GM19193 (cell line): ENCODE measurements around the gene CACNA2D3.

Experiments used
- POLR2A ChIP-seq: IDR thresholded peaks from 4 replicates; pipeline ENCODE4 v1.6.1; 2011; ENCODE audit not compliant: insufficient read depth, insufficient read length; ENCODE audit errors: extremely low read depth

Gene CACNA2D3

DNA sequence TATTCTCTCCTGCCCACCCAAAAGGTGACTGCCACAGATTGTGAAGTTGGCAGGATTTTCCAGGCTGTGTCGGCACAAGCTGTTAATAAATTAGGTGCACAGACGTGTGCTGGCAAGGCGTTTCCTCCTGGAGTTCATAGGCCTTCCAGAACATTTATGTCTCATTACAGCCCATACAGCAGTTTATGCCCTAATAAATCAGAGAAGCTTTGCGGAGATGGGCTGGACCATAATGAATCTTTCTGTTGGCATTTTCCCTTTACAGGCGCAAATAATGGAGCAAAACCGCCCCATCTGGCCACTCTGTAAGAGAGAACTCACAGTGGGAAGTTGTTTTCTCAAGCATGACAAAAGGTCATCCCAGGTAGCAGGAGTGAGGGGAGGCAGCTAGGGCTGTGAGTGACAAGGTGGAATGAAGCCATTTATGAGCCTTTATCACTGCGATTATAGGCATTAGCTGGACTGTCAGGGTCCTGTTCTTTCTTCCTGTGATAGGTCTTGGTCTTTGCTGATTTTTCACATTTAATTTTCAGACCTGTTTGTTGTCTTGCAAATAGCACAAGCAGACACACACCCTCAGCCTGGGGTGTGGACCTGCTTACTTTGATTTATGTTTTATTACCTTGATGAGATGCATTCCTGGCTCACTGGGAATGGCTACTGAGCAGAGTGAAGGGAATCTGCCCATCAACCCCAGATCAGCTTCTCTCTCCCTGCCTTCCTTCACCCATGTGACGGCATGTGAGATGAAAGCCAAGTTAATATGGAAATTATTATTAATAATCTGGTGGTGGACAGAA lies 548.0 kb downstream of the CACNA2D3 start:
- TF ChIP-seq POLR2A: no peak

- no peak for TF ChIP-seq POLR2A
Observed at GRCh38 chr3:54671511-54671910, 549.2 kb downstream of the CACNA2D3 start.

- no peak for TF ChIP-seq POLR2A
Observed at GRCh38 chr3:54676087-54676486, 553.7 kb downstream of the CACNA2D3 start.

GRCh38 chr3:54681706-54682105 lies 559.4 kb downstream of the CACNA2D3 start:
- no peak for TF ChIP-seq POLR2A

- TF ChIP-seq POLR2A: no peak
Observed at GRCh38 chr3:54685213-54685612, 562.9 kb downstream of the CACNA2D3 start.

DNA sequence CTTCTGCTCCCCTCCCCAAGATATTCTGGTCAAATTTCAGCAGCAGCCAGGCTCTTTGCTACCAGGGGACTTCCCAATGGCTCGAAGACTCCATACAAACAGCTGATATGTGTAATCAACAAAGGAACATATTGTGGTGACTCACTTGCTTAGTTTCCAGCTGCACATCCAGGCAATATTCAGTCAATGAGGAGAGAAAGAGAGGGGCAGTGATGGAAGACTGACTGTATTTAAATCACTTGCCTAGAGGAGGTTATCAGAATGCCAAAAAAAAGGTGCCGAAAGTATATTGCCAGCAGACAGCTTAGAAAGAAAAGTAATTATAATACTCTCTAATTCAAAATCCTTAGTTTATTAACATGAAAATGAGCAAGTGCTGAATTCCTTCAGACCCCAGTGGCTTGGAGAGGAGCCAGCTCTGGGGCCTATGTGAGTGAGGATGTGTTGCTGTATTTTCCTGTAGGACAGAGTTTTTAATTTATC lies 569.0 kb downstream of the CACNA2D3 start:
- TF ChIP-seq POLR2A: no peak

- TF ChIP-seq POLR2A: no peak
Observed at GRCh38 chr3:54696313-54696712, 574.0 kb downstream of the CACNA2D3 start.

GRCh38 chr3:54698054-54698453 lies 575.7 kb downstream of the CACNA2D3 start:
- TF ChIP-seq POLR2A: no peak

DNA sequence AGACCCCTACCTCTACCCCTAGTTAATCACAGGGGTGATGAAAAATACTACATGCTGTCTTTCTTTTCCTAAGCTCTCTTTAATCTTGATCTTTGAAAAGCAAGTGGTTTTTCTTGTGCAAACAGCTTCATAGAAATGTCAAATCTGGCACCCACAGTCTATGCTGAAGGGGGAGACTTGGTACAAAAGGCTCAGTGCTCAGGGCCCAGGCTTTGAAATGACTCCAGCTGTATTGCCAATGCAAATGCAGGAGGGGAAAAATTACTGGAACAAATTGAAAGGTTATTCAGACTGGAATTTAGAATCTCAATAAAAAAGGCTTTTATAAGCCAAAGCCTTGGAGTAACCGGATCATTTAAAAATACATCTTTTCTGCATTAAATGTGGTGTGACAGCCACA lies 581.6 kb downstream of the CACNA2D3 start:
- TF ChIP-seq POLR2A: no peak

DNA sequence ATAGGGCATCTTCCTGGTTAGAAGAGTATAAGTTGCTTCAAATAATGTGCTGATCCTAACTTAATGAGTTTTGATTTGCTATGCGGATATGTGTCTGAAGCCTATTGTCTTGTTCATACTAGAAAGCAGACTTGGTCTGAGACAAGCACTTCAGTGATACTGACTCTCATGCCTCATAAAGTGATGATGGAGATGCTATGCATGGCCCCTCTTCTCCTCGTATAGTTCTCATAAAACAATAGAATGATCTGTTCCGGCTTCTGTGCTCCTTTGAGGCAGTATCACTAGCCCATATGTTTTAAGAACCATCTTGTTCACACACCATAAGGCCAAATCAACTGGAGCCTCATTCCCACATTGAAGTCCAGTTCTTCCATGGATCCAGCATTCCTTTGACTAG lies 583.4 kb downstream of the CACNA2D3 start:
- TF ChIP-seq POLR2A: no peak

GRCh38 chr3:54706738-54707137 lies 584.4 kb downstream of the CACNA2D3 start:
- no peak for TF ChIP-seq POLR2A

DNA sequence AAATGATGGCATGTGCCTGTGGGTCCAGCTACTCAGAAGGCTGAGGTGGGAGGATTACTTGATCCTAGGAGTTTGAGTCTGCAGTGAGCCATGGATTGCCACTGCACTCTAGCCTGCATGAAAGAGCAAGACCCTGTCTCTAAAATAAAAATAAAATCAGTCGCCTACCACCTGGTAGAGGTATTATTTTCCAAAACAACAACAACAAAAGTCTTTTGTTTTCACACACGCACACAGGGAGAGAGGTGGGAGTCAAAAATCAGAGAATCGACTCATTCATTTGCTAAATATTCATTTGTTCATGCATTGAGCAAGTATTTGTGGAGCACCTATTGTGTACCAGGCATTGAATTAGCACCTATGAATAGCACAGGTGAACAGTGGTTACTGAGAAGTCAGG lies 587.4 kb downstream of the CACNA2D3 start:
- no peak for TF ChIP-seq POLR2A

GRCh38 chr3:54710954-54711353 lies 588.6 kb downstream of the CACNA2D3 start:
- TF ChIP-seq POLR2A: no peak

GRCh38 chr3:54712539-54712938 lies 590.2 kb downstream of the CACNA2D3 start:
- no peak for TF ChIP-seq POLR2A

GRCh38 chr3:54713031-54713430 lies 590.7 kb downstream of the CACNA2D3 start:
- no peak for TF ChIP-seq POLR2A

GRCh38 chr3:54713455-54713854 lies 591.1 kb downstream of the CACNA2D3 start:
- no peak for TF ChIP-seq POLR2A

DNA sequence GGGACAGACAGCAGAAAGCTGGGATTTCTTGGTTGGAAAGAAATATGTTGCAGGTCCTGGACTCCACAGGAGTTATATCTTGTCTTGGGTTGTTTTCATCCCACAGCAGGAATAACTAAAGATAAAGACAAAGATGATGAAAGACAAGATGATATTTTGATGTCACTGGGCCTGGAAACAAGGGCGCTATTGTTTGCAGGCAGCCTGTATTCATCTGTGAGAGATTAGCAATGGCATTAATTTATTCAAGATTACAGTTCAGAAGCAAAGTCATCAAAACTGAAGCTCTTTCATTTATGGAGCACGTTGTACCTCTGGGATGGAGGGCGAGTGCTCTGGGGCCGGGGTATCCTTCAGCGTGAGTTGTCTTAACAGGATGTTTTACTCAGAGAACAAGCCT lies 591.7 kb downstream of the CACNA2D3 start:
- no peak for TF ChIP-seq POLR2A

DNA sequence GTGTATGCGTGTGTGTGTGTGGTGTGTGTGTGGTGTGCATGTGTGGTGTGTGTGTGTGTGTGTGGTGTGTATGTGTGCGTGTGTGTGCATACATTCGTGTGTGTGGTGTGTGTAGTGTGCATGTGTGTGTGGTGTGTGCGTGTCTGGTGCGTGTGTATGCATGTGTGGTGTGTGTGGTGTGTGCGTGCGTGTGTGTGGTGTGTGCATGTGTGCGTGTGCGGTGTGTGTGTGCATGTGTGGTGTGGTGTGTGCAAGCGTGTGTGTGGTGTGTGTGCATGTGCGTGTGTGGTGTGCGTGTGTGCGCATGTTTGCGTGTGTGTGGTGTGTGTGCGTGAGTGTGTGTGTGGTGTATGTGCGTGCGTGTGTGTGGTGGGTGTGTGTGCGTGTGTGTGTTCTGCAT lies 595.2 kb downstream of the CACNA2D3 start:
- TF ChIP-seq POLR2A: no peak

GRCh38 chr3:54719914-54720313 lies 597.6 kb downstream of the CACNA2D3 start:
- no peak for TF ChIP-seq POLR2A
